AG09319 (cell line): Measurements from ENCODE around the gene SLC33A1.

ENCODE experiments used
- DNase-seq: peaks from one replicate; pipeline ENCODE4 v3.0.0-alpha.2; 2010; ENCODE audit warnings: low read depth; ENCODE audit errors: extremely low read depth
- TF ChIP-seq, protein P1 (sequence below): IDR thresholded peaks from 2 replicates; pipeline ENCODE4 v1.5.1; 2011; ENCODE audit warnings: low read depth, mild to moderate bottlenecking, inconsistent platforms, low read length, moderate library complexity

The SLC33A1 gene

DNA sequence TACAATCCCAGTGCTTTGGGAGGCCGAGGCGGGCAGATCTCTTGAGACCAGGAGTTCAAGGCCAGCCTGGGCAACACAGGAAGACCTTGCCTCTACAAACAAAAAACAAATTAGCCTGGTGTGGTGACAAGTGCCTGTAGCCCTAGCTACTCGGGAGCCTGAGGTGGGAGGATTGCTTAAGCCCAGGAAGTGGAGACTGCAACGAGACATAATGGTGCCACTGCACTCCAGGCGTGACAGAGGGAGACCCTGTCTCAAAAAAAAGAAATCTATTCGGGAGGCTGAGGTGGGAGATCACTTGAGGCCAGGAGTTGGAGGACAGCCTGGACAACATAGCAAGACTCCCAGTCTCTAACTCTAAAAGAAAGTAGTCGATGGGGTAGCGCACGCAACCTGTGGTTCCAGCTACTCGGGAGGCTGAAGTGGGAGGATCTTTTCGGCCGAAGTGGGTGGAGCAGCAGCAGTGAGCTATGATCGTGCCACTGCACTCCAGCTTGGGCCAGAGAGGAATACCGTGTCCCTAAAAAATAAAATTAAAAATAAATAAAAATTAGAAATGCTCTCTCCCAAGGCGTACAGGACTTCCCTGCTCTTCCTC, 48.9 kb downstream of the SLC33A1 start:
- TF ChIP-seq, protein P1, sequence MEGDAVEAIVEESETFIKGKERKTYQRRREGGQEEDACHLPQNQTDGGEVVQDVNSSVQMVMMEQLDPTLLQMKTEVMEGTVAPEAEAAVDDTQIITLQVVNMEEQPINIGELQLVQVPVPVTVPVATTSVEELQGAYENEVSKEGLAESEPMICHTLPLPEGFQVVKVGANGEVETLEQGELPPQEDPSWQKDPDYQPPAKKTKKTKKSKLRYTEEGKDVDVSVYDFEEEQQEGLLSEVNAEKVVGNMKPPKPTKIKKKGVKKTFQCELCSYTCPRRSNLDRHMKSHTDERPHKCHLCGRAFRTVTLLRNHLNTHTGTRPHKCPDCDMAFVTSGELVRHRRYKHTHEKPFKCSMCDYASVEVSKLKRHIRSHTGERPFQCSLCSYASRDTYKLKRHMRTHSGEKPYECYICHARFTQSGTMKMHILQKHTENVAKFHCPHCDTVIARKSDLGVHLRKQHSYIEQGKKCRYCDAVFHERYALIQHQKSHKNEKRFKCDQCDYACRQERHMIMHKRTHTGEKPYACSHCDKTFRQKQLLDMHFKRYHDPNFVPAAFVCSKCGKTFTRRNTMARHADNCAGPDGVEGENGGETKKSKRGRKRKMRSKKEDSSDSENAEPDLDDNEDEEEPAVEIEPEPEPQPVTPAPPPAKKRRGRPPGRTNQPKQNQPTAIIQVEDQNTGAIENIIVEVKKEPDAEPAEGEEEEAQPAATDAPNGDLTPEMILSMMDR: no peak
- no peak for DNase-seq

DNA sequence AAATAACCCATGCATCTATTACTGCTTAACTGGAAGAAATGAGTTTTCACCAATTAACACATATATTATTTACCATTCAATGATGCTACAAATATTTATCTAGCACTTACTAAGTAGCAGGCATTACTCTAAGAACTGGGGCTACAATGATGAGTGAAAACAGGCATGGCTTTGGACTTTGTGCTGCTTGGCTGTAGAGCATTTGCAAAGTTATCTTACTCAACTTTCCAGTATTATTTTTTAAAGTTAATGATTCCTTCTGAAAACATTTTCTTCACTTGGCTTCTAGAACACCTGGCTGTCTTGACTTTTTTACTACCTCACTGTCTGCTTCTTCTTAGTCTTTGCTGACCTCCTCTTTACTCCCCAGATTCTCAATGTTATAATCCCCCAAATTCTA, 49.9 kb downstream of the SLC33A1 start:
- DNase-seq: no peak
- TF ChIP-seq, protein P1: no peak

DNA sequence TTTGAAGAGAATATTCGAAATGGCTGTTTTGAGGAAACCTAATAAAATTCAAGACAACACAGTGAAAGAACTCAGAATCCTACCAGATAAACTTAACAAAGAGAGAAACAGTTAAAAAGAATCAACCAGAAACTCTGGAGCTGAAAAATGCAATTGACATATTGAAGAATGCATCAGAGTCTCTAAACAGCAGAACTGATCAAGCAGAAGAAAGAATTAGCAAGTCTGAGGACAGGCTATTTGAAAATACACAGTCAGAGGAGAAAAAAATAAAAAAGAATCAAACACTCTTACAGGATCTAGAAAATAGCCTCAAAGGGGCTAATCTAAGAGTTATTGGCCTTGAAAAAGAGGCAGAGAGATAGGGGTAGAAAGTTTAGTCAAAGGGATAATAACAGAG, 61.7 kb downstream of the SLC33A1 start:
- no peak for DNase-seq
- TF ChIP-seq, protein P1: no peak

DNA sequence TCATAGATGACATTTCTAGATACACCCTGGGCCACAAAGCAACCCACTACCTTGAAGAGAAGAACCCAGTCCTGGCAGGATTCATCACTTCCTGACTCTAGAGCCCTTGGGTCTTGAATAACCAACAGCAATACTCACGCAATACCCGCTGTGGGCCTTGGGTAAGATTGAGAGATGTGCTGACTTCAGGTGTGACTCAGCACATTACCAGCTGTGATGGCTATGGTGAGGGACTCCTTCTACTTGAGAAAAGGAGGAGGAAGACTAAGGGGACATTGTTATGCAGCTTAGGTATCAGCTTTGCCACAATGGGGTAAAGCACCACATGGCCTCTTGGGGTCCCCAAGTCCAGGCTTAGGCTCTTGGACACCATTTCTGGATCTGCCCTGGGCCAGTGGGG, 63.0 kb downstream of the SLC33A1 start:
- TF ChIP-seq, protein P1: no peak
- no peak for DNase-seq

DNA sequence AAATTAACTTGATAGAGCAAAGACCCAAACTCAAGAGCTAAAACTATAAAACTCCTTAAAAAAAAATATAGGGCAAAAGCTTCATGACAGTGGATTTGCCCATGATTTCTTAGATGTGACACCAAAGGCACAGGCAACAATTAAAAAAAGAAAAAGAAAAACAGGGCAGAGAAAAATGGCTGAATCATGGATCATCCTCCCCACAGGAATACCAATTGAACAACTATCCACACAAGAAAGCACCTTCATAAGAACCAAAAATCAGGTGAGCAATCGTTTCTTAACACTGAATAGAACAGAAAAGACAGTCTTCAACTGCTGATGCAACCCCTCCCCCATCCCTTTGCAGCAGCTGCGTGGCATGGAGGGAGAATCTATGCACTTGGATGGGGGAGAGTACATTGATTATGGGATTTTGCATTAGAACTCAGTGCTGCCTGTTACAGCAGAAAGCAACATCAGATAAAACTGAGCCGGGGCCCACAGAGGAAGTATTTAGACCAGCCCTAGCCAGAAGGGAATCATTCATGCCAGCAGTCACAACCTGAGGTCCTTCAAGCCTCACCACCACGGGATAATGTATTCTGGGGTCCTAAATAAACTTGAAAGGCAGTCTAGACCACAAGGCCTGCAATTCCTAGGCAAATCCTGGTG, 63.8 kb downstream of the SLC33A1 start:
- DNase-seq: no peak
- TF ChIP-seq, protein P1: no peak

DNA sequence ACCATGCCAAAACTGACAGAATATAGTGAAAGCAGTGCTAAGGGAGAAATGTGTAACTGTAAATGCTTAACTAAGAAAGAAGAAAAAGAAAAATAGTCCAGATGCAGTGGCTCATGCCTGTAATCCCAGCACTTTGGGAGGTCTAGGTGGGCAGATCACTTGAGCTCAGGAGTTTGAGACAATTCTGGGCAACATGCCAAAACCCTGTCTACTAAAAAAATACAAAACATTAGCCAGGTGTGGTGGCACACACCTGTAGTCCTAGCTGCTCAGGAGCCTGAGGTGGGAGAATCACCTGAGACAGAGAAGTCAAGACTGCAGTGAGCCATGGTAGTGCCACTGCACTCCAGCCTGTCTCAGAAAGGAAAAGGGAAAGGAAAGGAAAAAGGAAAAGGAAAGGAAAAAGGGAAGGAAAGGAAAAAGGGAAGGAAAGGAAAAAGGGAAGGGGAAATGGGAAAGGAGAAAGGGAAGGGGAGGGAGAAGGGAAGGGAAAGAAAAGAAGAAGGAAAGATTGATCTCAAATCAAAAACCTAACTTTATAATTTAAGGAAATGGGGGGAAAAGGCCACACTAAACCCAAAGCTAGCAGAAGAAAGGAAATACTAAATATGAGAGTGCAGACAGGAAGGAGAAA, 68.4 kb downstream of the SLC33A1 start:
- no peak for DNase-seq

DNA sequence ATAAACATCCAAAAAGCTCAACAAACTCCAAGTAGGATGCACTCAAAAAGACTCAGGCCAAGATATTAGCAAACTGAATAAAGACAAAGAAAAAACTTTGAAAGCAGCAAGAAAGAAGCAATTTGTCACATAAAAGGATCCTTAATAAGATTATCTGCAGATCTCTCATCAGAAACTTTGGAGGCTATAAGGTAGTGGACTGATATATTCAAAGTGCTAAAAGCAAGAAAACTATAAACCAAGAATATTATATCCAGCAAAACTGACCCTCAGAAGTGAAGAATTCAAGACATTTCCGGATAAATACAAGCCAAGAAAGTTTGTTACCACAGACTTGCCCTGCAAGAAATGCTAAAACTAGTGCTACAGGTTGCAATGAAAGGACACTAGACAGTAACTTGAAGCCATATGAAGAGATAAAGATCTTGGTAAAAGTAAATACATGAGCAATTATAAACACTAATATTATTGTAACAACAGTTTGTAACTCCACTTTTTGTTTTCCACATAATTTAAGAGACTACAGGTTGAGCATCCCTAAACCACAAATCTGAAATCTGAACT, 71.8 kb downstream of the SLC33A1 start:
- TF ChIP-seq, protein P1: no peak
- DNase-seq: no peak

More for the DNA sequence above, 68.4 kb downstream of the SLC33A1 start:
- TF ChIP-seq, protein P1: no peak
